Choroid plexus epithelial cell (primary cell): ENCODE data around the gene EEF1E1.

Experiments used
- DNase-seq: peaks from one replicate; pipeline ENCODE4 v3.0.0-alpha.2; 2010; ENCODE audit warnings: low read depth
- H3K4me3 ChIP-seq: 2 replicates; pipeline ENCODE4 v1.5.1; 2011; ENCODE audit warnings: low read depth, mild to moderate bottlenecking, control low read depth, low read length, moderate library complexity
- CTCF ChIP-seq: conservative IDR thresholded peaks from 2 replicates; pipeline ENCODE4 v1.5.1; 2011; ENCODE audit warnings: low read depth, mild to moderate bottlenecking, control low read depth, inconsistent platforms, low read length, moderate library complexity

Gene EEF1E1

DNA sequence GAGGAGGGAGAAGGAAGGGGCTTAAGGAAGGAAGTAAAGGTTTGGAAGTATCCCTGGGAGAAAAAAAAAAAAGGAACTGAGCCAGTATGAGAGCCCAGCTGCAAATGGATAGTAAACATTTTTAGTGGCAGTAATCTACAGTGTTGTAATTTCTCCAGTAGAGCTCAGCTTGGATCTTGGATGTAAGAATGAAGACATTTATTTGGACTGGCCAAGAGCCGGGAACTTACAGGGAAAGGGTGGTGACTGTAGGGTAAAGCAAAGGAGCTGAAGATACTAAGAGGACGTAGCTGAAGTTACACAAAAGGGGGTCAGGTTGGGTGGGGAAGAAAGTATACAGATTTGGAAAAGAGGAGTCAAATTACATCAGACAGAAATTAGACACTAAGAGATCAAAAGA lies 13.5 kb downstream of the EEF1E1 start:
- DNase-seq = peak; percentile 58
- no peak for TF ChIP-seq CTCF
- H3K4me3 ChIP-seq = no peak overlapping the region

DNA sequence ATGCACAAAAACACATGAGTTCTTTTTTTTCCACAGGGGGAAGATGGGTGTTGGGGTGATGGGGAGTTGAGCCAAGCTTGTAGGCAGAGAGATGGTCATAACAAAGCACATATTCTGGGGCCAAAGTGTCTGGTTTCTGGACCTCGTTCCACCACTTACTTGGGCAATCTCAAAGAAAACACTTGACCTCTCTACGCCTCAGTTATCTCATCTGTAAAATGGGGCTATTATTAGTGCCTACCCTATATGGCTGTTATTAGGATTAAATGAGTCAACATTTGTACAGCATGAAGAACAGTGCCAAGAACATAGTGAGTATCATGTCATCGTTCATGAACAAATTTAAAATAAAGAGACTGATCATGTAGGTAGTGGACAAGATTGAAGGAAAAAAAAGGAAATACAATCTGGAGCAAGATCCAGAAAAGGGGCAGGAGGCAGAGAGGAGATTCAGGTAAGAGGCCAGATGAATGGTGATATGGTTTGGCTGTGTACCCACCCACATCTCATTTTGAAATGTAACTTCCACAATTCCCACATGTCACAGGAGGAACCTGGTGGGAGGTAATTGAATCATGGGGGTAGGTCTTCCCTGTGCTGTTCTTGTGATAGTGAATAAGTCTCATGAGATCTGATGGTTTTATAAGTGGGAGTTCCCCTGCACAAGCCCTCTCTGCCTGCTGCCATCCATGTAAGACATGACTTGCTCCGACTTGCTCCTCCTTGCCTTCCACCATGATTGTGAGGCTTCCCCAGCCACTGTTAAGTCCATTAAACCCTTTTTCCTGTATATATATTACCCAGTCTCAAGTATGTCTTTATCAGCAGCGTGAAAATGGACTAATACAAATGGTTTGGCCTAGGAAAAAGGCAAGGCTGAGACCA lies 14.2 kb downstream of the EEF1E1 start:
- DNase-seq = no peak
- no peak overlapping the region for H3K4me3 ChIP-seq
- TF ChIP-seq CTCF = no peak

- no peak overlapping the region for H3K4me3 ChIP-seq
- no peak for DNase-seq
- TF ChIP-seq CTCF = no peak
Measured at GRCh38 chr6:8086755-8087306, 15.5 kb downstream of the EEF1E1 start.

DNA sequence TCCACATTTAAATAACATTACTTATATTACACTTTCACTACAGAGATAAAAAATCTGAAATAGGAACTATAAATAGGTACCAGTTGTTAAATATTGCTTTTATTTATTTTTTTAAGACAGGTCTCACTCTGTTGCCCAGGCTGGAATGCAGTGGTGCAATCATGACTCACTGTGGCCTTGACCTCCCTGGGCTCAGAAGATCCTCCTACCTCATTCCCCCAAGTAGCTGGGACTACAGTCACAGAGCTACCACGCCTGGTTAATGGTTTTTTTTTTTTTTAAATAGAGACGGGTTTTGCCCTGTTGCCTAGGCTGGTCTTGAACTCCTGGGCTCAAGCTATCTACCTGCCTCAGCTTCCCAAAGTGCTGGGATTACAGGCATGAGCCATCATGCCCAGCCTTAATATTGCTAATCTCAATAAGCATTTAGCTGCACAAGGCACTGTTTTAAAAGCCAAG lies 17.3 kb downstream of the EEF1E1 start:
- DNase-seq = peak; percentile 96
- no peak for TF ChIP-seq CTCF
- no peak overlapping the region for H3K4me3 ChIP-seq

GRCh38 chr6:8084586-8084985 lies 17.8 kb downstream of the EEF1E1 start:
- H3K4me3 ChIP-seq = no peak overlapping the region
- TF ChIP-seq CTCF = no peak
- peak; percentile 80 for DNase-seq

DNA sequence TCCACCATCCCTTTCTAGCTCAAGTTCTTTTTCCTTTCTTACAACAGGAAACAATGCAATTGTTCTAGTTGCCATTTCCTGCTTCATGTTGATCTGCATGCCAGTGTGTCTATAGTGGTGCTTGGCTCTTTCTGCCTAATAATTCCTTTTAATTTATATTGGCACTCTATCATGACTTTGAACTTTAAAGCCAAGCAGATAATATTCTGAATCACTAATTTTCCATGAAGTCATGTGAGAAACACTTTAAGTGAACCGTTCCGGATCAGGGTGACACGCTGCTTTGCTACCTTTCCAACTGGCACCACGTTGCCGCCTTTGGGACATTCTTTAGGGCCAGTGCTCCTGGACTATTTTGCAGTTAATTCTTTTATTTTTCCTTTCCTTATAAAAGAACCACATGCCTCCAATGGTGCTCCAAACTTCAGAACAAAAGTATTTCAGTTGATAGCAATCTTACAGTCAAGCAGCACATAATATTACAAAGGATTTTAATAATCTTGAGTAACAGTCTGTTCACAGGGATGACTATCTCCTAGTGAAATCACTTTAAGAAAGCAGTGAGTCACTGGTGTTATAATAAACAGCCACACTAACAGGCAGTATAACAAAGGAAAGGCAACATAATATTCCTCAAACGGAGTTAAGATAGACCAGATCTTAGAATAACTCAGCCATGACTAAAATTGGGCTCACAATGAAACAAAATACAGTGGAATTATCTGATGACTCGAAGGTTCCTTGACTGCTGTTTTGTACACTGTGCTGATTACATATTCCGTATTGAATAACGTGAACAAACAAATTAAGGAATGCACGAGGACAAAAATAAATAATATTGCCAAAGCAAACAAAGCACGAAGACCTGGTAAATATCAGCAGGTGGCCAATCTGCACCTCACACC lies 19.1 kb downstream of the EEF1E1 start:
- DNase-seq = peak; percentile 89
- TF ChIP-seq CTCF = no peak
- no peak overlapping the region for H3K4me3 ChIP-seq
